Esophagus squamous epithelium (tissue), 5 donors: ENCODE results near the gene SMAD5. TPM values are rescaled to one million over a fixed set of nuclear protein-coding genes. Genes with fewer than 3 reads are reported as not detected.

Experiments used
- DNase-seq: peaks from one replicate; lab custom pipeline; 2025; lab: John Stamatoyannopoulos, UW
- H3K27ac ChIP-seq, 4 donors: fragments of 200-600 bp; sonication (generic); one replicate each; pipeline ENCODE4 v1.5.1; 2016 to 2019; ENCODE audit warnings: mild to moderate bottlenecking in 1 of 4
- H3K27me3 ChIP-seq, 4 donors: fragments of 200-600 bp; sonication (generic); 1 replicate in 3 of 4; 2 replicates in 1 of 4; pipeline versions ENCODE4 v1.5.1 to v1.6.0; 2017 to 2021; ENCODE audit warnings: antibody characterized with exemption in 1 of 4
- H3K36me3 ChIP-seq, 3 donors: fragments of 200-600 bp; sonication (generic); one replicate each; pipeline ENCODE4 v1.5.1; 2016 to 2019
- H3K4me1 ChIP-seq, 3 donors: fragments of 200-600 bp; sonication (generic); one replicate each; pipeline ENCODE4 v1.5.1; 2017 to 2019
- H3K4me3 ChIP-seq, 4 donors: fragments of 200-600 bp; sonication (generic); 1 replicate in 3 of 4; 2 replicates in 1 of 4; pipeline ENCODE4 v1.5.1; 2016 to 2019; ENCODE audit warnings: mild to moderate bottlenecking in 2 of 4, moderate library complexity in 1 of 4
- H3K9me3 ChIP-seq, 3 donors: fragments of 200-600 bp; sonication (generic); one replicate each; pipeline ENCODE4 v1.5.1; 2016 to 2019
- POLR2A ChIP-seq, 4 donors: fragments of 450-650 bp; IDR thresholded peaks; one replicate each; pipeline ENCODE4 v1.6.1; 2017; ENCODE audit warnings: antibody characterized with exemption in 4 of 4, mild to moderate bottlenecking in 4 of 4, moderate library complexity in 3 of 4
- WGBS, 2 donors: methylation state at CpG; one replicate each; pipeline ENCODE4 v1.1.5; 2018; 5-methylcytosine and 5-hydroxymethylcytosine counted together
- intact Hi-C: fragments of 100-400 bp; cut with DNase I; formaldehyde crosslinking; loops from one replicate; pipeline ENCODE4 v1.15.0; 2022
- total RNA-seq, 4 donors: library from RNA; depleted of rRNA; stranded (reverse); fragments of >200 nt; gene quantifications; one replicate each; pipeline ENCODE4 v1.1.0, GENCODE V29; 2016
- TF ChIP-seq, protein P1 (sequence below), 6 experiments: fragments of 450-650 bp in 4 of 6; fragments of 200-600 bp in 2 of 6; sonication (generic) in 2 of 6; IDR thresholded peaks; one replicate each; pipeline ENCODE4 v1.5.1; 2016 to 2019; ENCODE audit warnings: antibody characterized with exemption in 6 of 6, mild to moderate bottlenecking in 4 of 6, moderate library complexity in 4 of 6
- donor health status: DM: yes; HTN: yes; CAD: no.

The SMAD5 gene
- total RNA-seq, 4 donors from 2014 or later: 32.0 to 49.6 (median 38.1) TPM

DNA sequence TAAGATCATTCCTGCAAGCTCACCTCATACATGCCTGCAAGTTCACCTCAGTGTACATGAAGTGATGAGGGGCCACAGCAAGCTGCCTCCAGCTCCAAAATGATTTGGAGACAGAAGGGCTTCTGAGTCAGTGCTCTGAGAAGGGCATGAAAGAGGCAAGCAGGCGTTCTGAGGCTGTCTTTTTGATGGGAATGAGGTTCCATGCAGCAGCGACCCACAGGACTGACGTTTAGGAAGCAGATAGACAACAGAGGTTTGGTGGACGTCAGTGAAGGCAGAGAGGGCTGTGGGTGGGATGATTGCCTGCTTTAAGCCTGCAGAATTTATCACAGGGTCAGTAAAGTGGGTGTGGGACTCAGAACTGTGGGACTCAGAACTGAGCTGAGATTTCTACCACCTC lies 69.2 kb downstream of the SMAD5 start:
- Histone ChIP-seq H3K4me3 (no peak overlapping the region), H3K4me1 (no peaks in the 10 kb centered on the region), H3K9me3 (no peaks in the 10 kb centered on the region), H3K27me3 (peaks cover 0 to 31% (median 0%) of the 10 kb centered on the region in 4 donors), H3K27ac (no peak overlapping the region), H3K36me3 (no peaks in the 10 kb centered on the region)
- TF ChIP-seq, protein P1, sequence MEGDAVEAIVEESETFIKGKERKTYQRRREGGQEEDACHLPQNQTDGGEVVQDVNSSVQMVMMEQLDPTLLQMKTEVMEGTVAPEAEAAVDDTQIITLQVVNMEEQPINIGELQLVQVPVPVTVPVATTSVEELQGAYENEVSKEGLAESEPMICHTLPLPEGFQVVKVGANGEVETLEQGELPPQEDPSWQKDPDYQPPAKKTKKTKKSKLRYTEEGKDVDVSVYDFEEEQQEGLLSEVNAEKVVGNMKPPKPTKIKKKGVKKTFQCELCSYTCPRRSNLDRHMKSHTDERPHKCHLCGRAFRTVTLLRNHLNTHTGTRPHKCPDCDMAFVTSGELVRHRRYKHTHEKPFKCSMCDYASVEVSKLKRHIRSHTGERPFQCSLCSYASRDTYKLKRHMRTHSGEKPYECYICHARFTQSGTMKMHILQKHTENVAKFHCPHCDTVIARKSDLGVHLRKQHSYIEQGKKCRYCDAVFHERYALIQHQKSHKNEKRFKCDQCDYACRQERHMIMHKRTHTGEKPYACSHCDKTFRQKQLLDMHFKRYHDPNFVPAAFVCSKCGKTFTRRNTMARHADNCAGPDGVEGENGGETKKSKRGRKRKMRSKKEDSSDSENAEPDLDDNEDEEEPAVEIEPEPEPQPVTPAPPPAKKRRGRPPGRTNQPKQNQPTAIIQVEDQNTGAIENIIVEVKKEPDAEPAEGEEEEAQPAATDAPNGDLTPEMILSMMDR (IDR thresholded peaks at IDR 0.05): no peak
- TF ChIP-seq POLR2A (IDR thresholded peaks at IDR 0.05): no peak
- no peak for DNase-seq
- WGBS, 2 donors: 65 to 94% methylated on average over 3 to 4 of the region's 4 CpGs
- intact Hi-C loops: no loop called here

DNA sequence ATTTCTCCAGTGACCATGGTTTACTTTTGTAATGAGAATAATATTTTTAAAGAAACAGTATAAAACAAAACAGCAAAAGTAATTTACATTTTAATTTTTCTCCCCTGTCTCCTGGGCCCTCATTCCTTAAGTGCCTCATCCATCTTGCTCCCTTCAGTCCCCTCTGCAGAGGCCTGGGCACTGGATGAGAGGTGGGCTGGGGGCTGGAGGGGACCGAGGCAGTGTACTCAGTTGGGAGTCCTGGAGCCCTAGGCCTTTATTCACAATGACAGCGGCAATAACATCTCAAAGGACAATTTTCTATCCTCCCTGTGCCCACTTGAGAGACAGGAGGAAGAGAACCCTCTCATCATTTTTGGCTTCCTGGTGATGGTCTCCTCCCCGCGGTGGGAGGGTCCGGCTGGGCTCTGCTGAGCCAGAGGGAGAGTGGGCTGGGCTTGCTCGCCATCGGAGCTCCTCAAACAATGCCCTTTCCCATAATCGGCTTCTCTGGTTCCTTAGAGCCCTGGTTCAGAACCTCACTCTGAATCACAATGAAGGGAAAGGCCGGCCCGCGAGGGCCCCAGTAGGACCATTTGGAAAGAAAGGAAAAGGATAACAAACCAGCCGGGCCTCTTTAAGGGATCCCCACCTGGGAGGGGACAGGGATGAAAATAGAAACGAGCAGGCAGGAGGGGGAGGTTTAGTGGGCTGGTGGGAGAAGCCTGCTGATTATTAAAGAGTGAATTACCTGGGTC lies 70.0 kb downstream of the SMAD5 start:
- Histone ChIP-seq H3K4me1 (no peaks in the 10 kb centered on the region), H3K36me3 (no peaks in the 10 kb centered on the region), H3K27ac (no peak overlapping the region), H3K4me3 (no peak overlapping the region), H3K9me3 (no peaks in the 10 kb centered on the region), H3K27me3 (peaks cover 0 to 32% (median 0%) of the 10 kb centered on the region in 4 donors)
- no peak for TF ChIP-seq POLR2A (IDR thresholded peaks at IDR 0.05)
- TF ChIP-seq, protein P1 (IDR thresholded peaks at IDR 0.05): no peak
- WGBS, 2 donors: 39 to 50% methylated on average over 4 to 7 of the region's 13 CpGs
- intact Hi-C loops: no loop called here
- DNase-seq: no peak

DNA sequence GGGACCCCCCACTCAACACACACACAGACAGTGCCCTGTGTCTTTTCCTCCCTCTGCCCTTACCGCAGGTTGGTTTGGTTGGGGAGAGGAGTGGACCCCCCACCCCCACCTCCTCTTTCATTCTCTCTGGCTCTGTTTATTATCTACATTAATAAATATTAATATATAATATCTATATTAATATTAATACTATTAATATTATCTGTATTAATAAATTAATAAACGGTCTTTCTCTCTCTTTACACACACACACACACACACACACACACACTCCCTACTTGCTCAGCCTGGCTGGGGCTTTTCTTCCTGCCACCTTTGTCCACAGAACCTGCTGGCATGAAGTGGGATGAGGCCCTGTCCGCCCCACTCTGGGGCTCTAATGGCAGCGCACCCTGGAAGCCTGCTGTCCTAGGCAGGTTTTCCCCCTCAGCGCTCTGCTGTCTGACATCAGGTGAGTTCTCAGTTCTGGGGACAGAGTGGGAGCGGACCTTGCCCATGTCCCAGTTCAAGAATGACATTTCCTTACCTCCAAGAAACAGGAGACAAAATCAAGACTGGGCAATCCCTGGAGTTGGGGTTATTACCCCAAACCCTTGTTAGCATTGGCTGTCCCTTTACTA lies 70.8 kb downstream of the SMAD5 start:
- H3K9me3 ChIP-seq: no peaks in the 10 kb centered on the region
- H3K4me1 ChIP-seq: no peaks in the 10 kb centered on the region
- TF ChIP-seq, protein P1 (IDR thresholded peaks at IDR 0.05): no peak
- TF ChIP-seq POLR2A (IDR thresholded peaks at IDR 0.05): no peak
- intact Hi-C loops: no loop called here
- no peak overlapping the region for H3K27ac ChIP-seq
- H3K4me3 ChIP-seq: no peak overlapping the region
- no peak for DNase-seq
- H3K27me3 ChIP-seq: peaks cover 0 to 40% (median 0%) of the 10 kb centered on the region in 4 donors
- H3K36me3 ChIP-seq: no peaks in the 10 kb centered on the region
- WGBS, 2 donors: 81 to 85% methylated on average over 4 to 5 of the region's 6 CpGs

DNA sequence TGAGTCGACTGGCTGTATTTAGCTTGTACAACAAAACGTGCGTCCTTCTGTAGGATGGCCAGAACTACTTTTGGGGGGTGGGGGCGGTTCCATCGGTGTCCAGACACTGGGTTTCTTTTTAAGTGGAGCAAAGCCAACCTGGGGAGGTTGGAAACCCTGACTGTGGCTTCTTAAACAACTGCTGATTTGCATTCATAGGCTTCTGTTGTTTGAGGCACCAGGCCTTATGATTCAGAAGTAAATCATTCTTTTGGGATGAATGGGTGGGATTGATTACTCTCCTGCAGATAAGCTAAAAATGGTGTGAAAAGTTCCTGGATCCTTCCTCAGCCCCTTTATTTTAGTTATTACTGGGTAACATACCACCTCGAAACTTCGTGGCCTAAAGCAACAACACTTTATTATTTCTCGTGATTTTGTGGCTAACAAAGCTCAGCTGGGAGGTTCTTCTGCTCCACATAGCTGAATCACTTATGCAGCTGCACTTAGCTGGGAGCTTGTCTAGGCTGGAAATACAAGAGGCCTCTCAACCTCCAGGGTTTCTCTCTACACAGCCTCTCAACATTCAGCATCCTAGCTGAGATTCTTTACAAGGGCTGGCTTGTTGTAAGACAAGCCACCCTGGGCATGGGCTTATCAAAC lies 72.5 kb downstream of the SMAD5 start:
- Histone ChIP-seq H3K27ac (no peak overlapping the region), H3K27me3 (peaks cover 0 to 44% (median 0%) of the 10 kb centered on the region in 4 donors), H3K36me3 (no peaks in the 10 kb centered on the region), H3K4me3 (no peak overlapping the region), H3K9me3 (no peaks in the 10 kb centered on the region), H3K4me1 (no peaks in the 10 kb centered on the region)
- TF ChIP-seq, protein P1 (IDR thresholded peaks at IDR 0.05): no peak
- no peak for TF ChIP-seq POLR2A (IDR thresholded peaks at IDR 0.05)
- WGBS, 2 donors: 81 to 86% methylated on average over 6 to 8 of the region's 8 CpGs
- intact Hi-C loops: no loop called here
- no peak for DNase-seq

DNA sequence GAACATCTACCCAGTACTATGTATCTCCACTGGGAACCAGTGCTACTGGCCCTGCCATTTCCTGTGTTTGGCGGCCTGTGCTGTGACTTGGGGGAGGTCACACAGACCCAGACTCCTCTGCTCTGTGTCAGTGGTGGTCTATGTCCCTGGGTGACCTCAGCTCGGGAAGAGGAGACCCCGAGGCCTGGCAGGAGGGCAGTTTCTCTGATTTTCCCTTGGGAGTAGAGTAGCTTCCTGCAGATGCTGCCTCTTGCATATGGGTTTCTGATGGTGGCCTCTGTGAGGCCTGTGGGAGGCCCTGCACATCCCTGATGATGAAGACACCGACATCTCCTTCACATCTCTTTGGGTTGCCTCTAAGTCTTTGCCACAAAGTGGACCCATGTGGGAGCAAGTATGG lies 73.3 kb downstream of the SMAD5 start:
- WGBS, 2 donors: 70 to 80% methylated on average over 2 of the region's 4 CpGs
- DNase-seq: no peak
- no peak overlapping the region for H3K4me3 ChIP-seq
- H3K9me3 ChIP-seq: no peaks in the 10 kb centered on the region
- no peak overlapping the region for H3K27ac ChIP-seq
- intact Hi-C loops: no loop called here
- no peaks in the 10 kb centered on the region for H3K4me1 ChIP-seq
- TF ChIP-seq, protein P1 (IDR thresholded peaks at IDR 0.05): no peak
- TF ChIP-seq POLR2A (IDR thresholded peaks at IDR 0.05): no peak
- H3K27me3 ChIP-seq: peaks cover 0 to 42% (median 0%) of the 10 kb centered on the region in 4 donors
- no peaks in the 10 kb centered on the region for H3K36me3 ChIP-seq
